Measurements from ENCODE around the gene CLEC9A. TPM values are rescaled to one million over a fixed set of nuclear protein-coding genes. Genes with fewer than 3 reads are reported as not detected.

CLEC9A gene
- total RNA-seq, 1 donor from 2014 or later: 0.43 TPM

DNA sequence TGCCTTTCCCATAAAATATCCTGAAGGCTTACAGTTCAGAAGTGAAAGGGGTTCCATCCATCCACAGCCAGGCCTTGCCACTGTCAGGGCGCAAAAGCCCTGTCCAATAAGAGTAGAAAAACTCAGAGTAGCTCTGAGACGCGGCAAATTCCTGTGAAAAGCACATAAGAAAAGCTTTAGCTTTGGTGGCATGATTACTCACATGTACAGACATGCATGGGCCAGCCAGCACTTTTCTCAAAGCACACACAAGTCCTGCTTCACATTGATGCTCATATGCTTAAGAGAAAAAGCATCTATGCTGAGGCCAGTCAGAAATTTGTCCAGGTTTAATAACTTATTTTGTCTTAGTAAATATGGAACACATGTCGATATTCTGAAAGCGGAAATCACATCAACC lies 42.8 kb downstream of the CLEC9A start:
- DNase-seq (no peak), ATAC-seq (no peak)
- H3K27ac ChIP-seq: no peak overlapping the region
- no peak overlapping the region for H3K4me3 ChIP-seq
- no peaks in the 10 kb centered on the region for H3K36me3 ChIP-seq
- H3K9me3 ChIP-seq: no peaks in the 10 kb centered on the region
- TF ChIP-seq, protein P1, sequence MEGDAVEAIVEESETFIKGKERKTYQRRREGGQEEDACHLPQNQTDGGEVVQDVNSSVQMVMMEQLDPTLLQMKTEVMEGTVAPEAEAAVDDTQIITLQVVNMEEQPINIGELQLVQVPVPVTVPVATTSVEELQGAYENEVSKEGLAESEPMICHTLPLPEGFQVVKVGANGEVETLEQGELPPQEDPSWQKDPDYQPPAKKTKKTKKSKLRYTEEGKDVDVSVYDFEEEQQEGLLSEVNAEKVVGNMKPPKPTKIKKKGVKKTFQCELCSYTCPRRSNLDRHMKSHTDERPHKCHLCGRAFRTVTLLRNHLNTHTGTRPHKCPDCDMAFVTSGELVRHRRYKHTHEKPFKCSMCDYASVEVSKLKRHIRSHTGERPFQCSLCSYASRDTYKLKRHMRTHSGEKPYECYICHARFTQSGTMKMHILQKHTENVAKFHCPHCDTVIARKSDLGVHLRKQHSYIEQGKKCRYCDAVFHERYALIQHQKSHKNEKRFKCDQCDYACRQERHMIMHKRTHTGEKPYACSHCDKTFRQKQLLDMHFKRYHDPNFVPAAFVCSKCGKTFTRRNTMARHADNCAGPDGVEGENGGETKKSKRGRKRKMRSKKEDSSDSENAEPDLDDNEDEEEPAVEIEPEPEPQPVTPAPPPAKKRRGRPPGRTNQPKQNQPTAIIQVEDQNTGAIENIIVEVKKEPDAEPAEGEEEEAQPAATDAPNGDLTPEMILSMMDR (IDR thresholded peaks at IDR 0.05): no peak
- intact Hi-C loops (cut with DNase I): no loop called here
- no peaks in the 10 kb centered on the region for H3K27me3 ChIP-seq
- H3K4me1 ChIP-seq: peaks cover 7% of the 10 kb centered on the region

DNA sequence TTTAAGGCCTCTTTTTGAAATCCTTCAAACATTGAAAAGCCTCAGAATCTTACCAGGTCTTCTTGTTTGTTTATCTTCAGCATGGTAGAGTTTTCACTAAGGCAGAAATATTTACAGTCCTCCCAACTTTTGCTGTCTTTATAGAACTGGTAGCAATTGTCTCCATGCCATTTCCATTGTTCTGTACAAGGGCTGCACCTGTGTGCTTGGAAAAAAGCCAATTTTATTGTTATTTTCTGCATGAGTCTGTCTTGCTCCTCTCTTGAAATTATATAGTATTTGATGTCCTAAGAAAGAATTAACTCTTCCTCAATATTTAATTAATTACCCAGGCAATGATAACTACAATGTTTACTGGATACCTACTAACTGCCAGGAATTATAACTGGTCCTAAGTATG lies 45.0 kb downstream of the CLEC9A start:
- Histone ChIP-seq H3K9me3 (no peaks in the 10 kb centered on the region), H3K4me1 (no peaks in the 10 kb centered on the region), H3K36me3 (no peaks in the 10 kb centered on the region), H3K27me3 (no peaks in the 10 kb centered on the region), H3K27ac (no peak overlapping the region), H3K4me3 (no peak overlapping the region)
- DNase-seq: no peak
- TF ChIP-seq, protein P1 (IDR thresholded peaks at IDR 0.05): no peak
- ATAC-seq: no peak
- intact Hi-C loops (cut with DNase I): no loop called here

DNA sequence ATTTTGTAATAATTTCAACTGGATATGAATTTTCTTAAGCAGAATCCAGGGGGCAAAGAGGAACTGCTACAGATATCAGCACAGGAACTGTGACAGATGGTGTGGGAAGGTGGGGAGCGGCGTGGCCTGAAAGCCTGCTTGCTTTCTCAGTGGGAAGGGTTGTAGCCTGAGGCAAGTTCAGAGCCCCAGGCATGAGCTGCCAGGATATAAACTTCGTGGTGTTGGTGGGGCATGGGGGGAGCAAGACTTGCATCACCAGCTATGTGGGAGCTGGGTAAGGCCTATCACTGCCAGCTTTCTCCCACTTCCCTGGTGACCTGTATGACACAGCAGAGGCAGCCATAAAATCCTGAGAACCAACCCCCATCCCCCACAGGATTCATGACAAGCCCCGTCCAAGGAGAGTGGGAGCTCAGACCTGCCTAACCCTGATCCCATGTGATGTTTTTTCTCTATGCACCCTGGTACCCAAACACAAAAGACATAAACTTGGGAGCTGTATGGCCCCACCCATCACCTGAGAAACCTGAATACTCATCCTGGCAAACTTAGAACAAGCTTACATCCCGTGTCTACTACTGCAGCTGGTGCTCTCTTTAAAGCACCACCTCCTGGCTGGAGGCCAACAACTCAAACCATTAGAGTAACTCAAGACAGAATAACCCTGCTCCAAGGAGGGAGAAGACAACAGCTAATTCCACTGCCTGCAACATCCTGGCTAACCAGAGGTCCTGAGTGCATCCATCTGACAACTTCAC lies 51.8 kb downstream of the CLEC9A start:
- Histone ChIP-seq H3K27me3 (no peaks in the 10 kb centered on the region), H3K9me3 (no peaks in the 10 kb centered on the region), H3K4me1 (no peaks in the 10 kb centered on the region), H3K4me3 (no peak overlapping the region), H3K36me3 (no peaks in the 10 kb centered on the region), H3K27ac (no peak overlapping the region)
- no peak for DNase-seq
- peak; percentile 52 for ATAC-seq
- intact Hi-C loops (cut with DNase I): no loop called here
- TF ChIP-seq, protein P1 (IDR thresholded peaks at IDR 0.05): no peak

DNA sequence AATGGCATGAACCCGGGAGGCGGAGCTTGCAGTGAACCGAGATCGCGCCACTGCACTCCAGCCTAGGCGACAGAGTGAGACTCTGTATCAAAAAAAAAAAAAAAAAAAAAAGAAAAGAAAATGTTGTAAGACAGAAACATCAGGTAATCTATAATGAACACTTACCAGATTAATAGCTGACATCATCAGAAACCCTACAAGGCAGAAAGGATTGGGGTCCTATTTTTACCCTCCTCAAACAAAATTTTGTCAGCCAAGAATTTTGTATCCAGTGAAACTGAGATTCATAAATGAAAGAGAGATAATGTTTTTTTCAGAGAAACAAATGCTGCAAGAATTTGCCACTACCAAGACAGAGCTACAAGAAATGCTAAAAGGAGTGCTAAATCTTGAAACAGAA lies 54.3 kb downstream of the CLEC9A start:
- no peak for ATAC-seq
- TF ChIP-seq, protein P1 (IDR thresholded peaks at IDR 0.05): no peak

DNA sequence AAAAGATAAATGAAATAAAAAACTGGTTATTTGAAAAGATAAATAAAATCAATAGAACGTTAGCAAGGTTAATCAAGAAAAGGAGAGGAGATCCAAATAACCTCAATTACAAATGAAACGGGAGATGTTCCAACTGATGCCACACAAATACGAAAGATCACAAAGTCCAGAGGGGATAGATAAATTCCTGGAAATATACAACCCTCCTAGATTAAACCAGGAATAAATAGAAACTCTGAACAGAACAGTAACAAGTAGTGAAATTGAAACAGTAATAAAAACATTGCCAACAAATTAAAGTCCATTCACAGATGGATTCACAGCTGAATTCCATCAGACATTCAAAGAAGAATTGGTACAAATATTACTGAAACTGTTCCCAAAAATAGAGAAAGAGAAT lies 55.9 kb downstream of the CLEC9A start:
- no peak overlapping the region for H3K27ac ChIP-seq
- TF ChIP-seq, protein P1 (IDR thresholded peaks at IDR 0.05): no peak
- peaks cover 5% of the 10 kb centered on the region for H3K4me1 ChIP-seq
- DNase-seq: no peak
- intact Hi-C loops (cut with DNase I): no loop called here
- H3K9me3 ChIP-seq: no peaks in the 10 kb centered on the region
- no peaks in the 10 kb centered on the region for H3K27me3 ChIP-seq
- H3K4me3 ChIP-seq: no peak overlapping the region
- no peaks in the 10 kb centered on the region for H3K36me3 ChIP-seq
- ATAC-seq: no peak

More for the DNA sequence above, 54.3 kb downstream of the CLEC9A start:
- no peak overlapping the region for H3K4me3 ChIP-seq
- DNase-seq: no peak
- H3K4me1 ChIP-seq: peaks cover 5% of the 10 kb centered on the region
- H3K9me3 ChIP-seq: no peaks in the 10 kb centered on the region
- H3K27ac ChIP-seq: no peak overlapping the region
- intact Hi-C loops (cut with DNase I): no loop called here
- H3K27me3 ChIP-seq: no peaks in the 10 kb centered on the region
- H3K36me3 ChIP-seq: no peaks in the 10 kb centered on the region

Measured in upper lobe of right lung (tissue), 1 donor.